IMR-90 (cell line): ENCODE measurements around the gene IL12RB2.

Experiments used
- BHLHE40 ChIP-seq: fragments of 150-350 bp; IDR thresholded peaks from 2 replicates; pipeline ENCODE4 v1.6.1; 2016; ENCODE audit warnings: mild to moderate bottlenecking, low read depth, low read length
- CEBPB ChIP-seq: IDR thresholded peaks from 2 replicates; pipeline ENCODE4 v1.6.1; 2012; ENCODE audit warnings: low read depth, low read length, improper control_type of control experiment
- CTCF ChIP-seq: conservative IDR thresholded peaks from 2 replicates; pipeline ENCODE4 v1.5.1; 2012; ENCODE audit warnings: mild to moderate bottlenecking, low read depth, low read length, improper control_type of control experiment
- ELK1 ChIP-seq: fragments of 150-350 bp; IDR thresholded peaks from 2 replicates; pipeline ENCODE4 v1.6.1; 2016; ENCODE audit warnings: low read depth, mild to moderate bottlenecking, low read length, moderate library complexity, borderline replicate concordance
- FOS ChIP-seq: fragments of 150-350 bp; IDR thresholded peaks from 2 replicates; pipeline ENCODE4 v1.6.1; 2016; ENCODE audit warnings: low read depth, low read length
- MAFK ChIP-seq: IDR thresholded peaks from 2 replicates; pipeline ENCODE4 v1.6.1; 2012; ENCODE audit warnings: low read depth, low read length, improper control_type of control experiment
- MAZ ChIP-seq: IDR thresholded peaks from 2 replicates; pipeline ENCODE4 v1.6.1; 2012; ENCODE audit warnings: low read depth, mild to moderate bottlenecking, low read length, improper control_type of control experiment, moderate library complexity, borderline replicate concordance
- MXI1 ChIP-seq: IDR thresholded peaks from 2 replicates; pipeline ENCODE4 v1.6.1; 2012; ENCODE audit warnings: low read depth, mild to moderate bottlenecking, low read length, moderate library complexity, borderline replicate concordance
- NFE2L2 ChIP-seq: fragments of 150-350 bp; IDR thresholded peaks from 2 replicates; pipeline ENCODE4 v1.6.1; 2016; ENCODE audit warnings: low read depth, mild to moderate bottlenecking, low read length
- POLR2A ChIP-seq: IDR thresholded peaks from 2 replicates; pipeline ENCODE4 v1.6.1; 2012; ENCODE audit warnings: mild to moderate bottlenecking, low read depth, low read length
- RAD21 ChIP-seq: IDR thresholded peaks from 2 replicates; pipeline ENCODE4 v1.6.1; 2012; ENCODE audit warnings: low read length, improper control_type of control experiment
- RCOR1 ChIP-seq: IDR thresholded peaks from 2 replicates; pipeline ENCODE4 v1.6.1; 2012; ENCODE audit warnings: mild to moderate bottlenecking, low read length, improper control_type of control experiment; ENCODE audit not compliant: insufficient replicate concordance
- RFX5 ChIP-seq: IDR thresholded peaks from 2 replicates; pipeline ENCODE4 v1.8.0; 2012; ENCODE audit warnings: low read depth, mild to moderate bottlenecking, low read length, moderate library complexity
- SMC3 ChIP-seq: fragments of 150-350 bp; IDR thresholded peaks from 2 replicates; pipeline ENCODE4 v1.6.1; 2016; ENCODE audit warnings: low read depth, mild to moderate bottlenecking, antibody characterized with exemption, low read length, moderate library complexity

- no peak for TF ChIP-seq CEBPB
- TF ChIP-seq CTCF: no peak
- TF ChIP-seq MAZ: no peak
- TF ChIP-seq MAFK: no peak
- no peak for TF ChIP-seq POLR2A
- TF ChIP-seq ELK1: no peak
- no peak for TF ChIP-seq RFX5
- no peak for TF ChIP-seq RAD21
- TF ChIP-seq BHLHE40: no peak
- TF ChIP-seq FOS: no peak
- TF ChIP-seq NFE2L2: no peak
- TF ChIP-seq RCOR1: no peak
- TF ChIP-seq SMC3: no peak
- TF ChIP-seq MXI1: no peak
Observed at GRCh38 chr1:67342076-67342890, 34.6 kb downstream of the IL12RB2 start.
